GM12878 (cell line): Measurements from ENCODE around the gene VMP1. TPM values are rescaled to one million over a fixed set of nuclear protein-coding genes. Genes with fewer than 3 reads are reported as not detected.

Experiments
- ATAC-seq: fragments of 200-7000 bp; cut with Tn5 transposase; 3 replicates; pipeline ENCODE4 v1.9.1; 2020; ENCODE audit warnings: mild to moderate bottlenecking, moderate library complexity
- BruUV-seq: library from RNA; stranded (reverse); fragments of 400-500 nt; replicated peaks from 2 replicates; lab custom pipeline; 2021; lab: Mats Ljungman, UMichigan
- CTCF ChIA-PET: fragments of 300-600 bp; sonication (Branson Sonifier 250); formaldehyde crosslinking; extraction: SDS; loops from one replicate; lab custom pipeline; 2021; ENCODE audit warnings: inconsistent platforms; lab: Yijun Ruan, JAX
- POLR2A ChIA-PET: fragments of 350-600 bp; formaldehyde crosslinking; extraction: SDS; loops from one replicate; lab custom pipeline; 2021; ENCODE audit warnings: inconsistent platforms; lab: Charles Lee
- RAD21 ChIA-PET: fragments of 300-600 bp; sonication (Branson Sonifier 250); formaldehyde crosslinking; loops from one replicate; lab custom pipeline; 2023; ENCODE audit warnings: antibody characterized with exemption; ENCODE audit not compliant: unreplicated experiment; lab: Charles Lee
- SMC1A ChIA-PET: fragments of 300-600 bp; sonication (Branson Sonifier 250); formaldehyde crosslinking; loops from one replicate; lab custom pipeline; 2023; ENCODE audit not compliant: unreplicated experiment, uncharacterized antibody; lab: Charles Lee
- DNase-seq: peaks from one replicate; pipeline ENCODE4 v3.0.0-alpha.2; 2011; ENCODE audit warnings: low read depth, low spot score
- FAIRE-seq: peaks from 3 replicates; lab custom pipeline; 2011; peaks lifted over from hg19 to GRCh38; lab: Jason Lieb, UNC
- H2AFZ ChIP-seq: 2 replicates; pipeline ENCODE4 v1.6.0; 2011; ENCODE audit warnings: low read depth, low read length, control low read depth; ENCODE audit not compliant: control insufficient read depth
- H3K27ac ChIP-seq: 2 replicates; pipeline ENCODE4 v1.5.1; 2011; ENCODE audit warnings: control low read depth; ENCODE audit not compliant: control insufficient read depth, insufficient read depth
- H3K27me3 ChIP-seq, 2 experiments: replicated peaks in 1 of 2; 2 replicates each; pipeline versions ENCODE4 v1.6.0 to v1.6.1; 2011; ENCODE audit warnings: low read length in 1 of 2; ENCODE audit not compliant: control insufficient read depth in 2 of 2, insufficient read depth in 2 of 2
- H3K36me3 ChIP-seq, 2 experiments: 2 replicates each; pipeline ENCODE4 v1.5.1; 2011; ENCODE audit warnings: low read length in 1 of 2; ENCODE audit not compliant: control insufficient read depth in 2 of 2, insufficient read depth in 2 of 2
- H3K4me1 ChIP-seq: 2 replicates; pipeline ENCODE4 v1.6.1; 2011; ENCODE audit warnings: mild to moderate bottlenecking, low read length, moderate library complexity, mixed read lengths; ENCODE audit not compliant: control insufficient read depth, insufficient read depth
- H3K4me2 ChIP-seq: 2 replicates; pipeline ENCODE4 v1.6.0; 2011; ENCODE audit warnings: control low read depth; ENCODE audit not compliant: control insufficient read depth, insufficient read depth
- H3K4me3 ChIP-seq: fragments of 200-600 bp; sonication (generic); 2 replicates; pipeline ENCODE4 v1.5.1; 2016
- H3K79me2 ChIP-seq: 2 replicates; pipeline ENCODE4 v1.6.0; 2011; ENCODE audit warnings: low read length; ENCODE audit not compliant: control insufficient read depth, insufficient read depth
- H3K9ac ChIP-seq: 2 replicates; pipeline ENCODE4 v1.8.0; 2011; ENCODE audit warnings: low read length, control low read depth, mixed read lengths; ENCODE audit not compliant: control insufficient read depth, insufficient read depth
- H3K9me3 ChIP-seq: replicated peaks from 3 replicates; pipeline ENCODE4 v1.5.1; 2011; ENCODE audit warnings: mild to moderate bottlenecking, low read length; ENCODE audit not compliant: control insufficient read depth, insufficient read depth
- H4K20me1 ChIP-seq: 2 replicates; pipeline ENCODE4 v1.6.0; 2011; ENCODE audit not compliant: control insufficient read depth, insufficient read depth
- CHD2 ChIP-seq: IDR thresholded peaks from 2 replicates; pipeline ENCODE4 v1.6.1; 2011; ENCODE audit warnings: low read depth, low read length, improper control_type of control experiment, borderline replicate concordance
- CHD4 ChIP-seq: fragments of 200-600 bp; sonication (generic); IDR thresholded peaks from 2 replicates; pipeline ENCODE4 v1.6.1; 2016; ENCODE audit warnings: mild to moderate bottlenecking
- CREM ChIP-seq: IDR thresholded peaks from 2 replicates; pipeline ENCODE4 v1.6.1; 2014; ENCODE audit warnings: antibody characterized with exemption, low read depth
- DPF2 ChIP-seq: fragments of 450-650 bp; IDR thresholded peaks from 2 replicates; pipeline ENCODE4 v1.6.1; 2017; ENCODE audit warnings: mild to moderate bottlenecking
- EED ChIP-seq: sonication (generic); IDR thresholded peaks from 2 replicates; pipeline ENCODE4 v1.6.1; 2016; ENCODE audit warnings: antibody characterized with exemption, low read depth
- EP300 ChIP-seq, 2 experiments: fragments of 150-350 bp in 1 of 2; IDR thresholded peaks; 2 replicates each; pipeline ENCODE4 v1.6.1; 2011 to 2012; ENCODE audit warnings: low read depth in 2 of 2, low read length in 2 of 2, borderline replicate concordance in 1 of 2, improper control_type of control experiment in 1 of 2, inconsistent platforms in 1 of 2; ENCODE audit not compliant: control insufficient read depth in 1 of 2
- FOXM1 ChIP-seq: IDR thresholded peaks from 2 replicates; pipeline ENCODE4 v1.6.1; 2012; ENCODE audit warnings: low read depth, mild to moderate bottlenecking, inconsistent platforms, low read length, moderate library complexity
- IKZF1 ChIP-seq: fragments of 450-650 bp; conservative IDR thresholded peaks from 2 replicates; pipeline ENCODE4 v1.6.1; 2017; ENCODE audit warnings: antibody characterized with exemption, mild to moderate bottlenecking
- IKZF2 ChIP-seq, 2 experiments: fragments of 450-650 bp; IDR thresholded peaks; 2 replicates each; pipeline ENCODE4 v1.6.1; 2017; ENCODE audit warnings: mild to moderate bottlenecking in 2 of 2, moderate library complexity in 2 of 2
- NBN ChIP-seq: fragments of 450-650 bp; IDR thresholded peaks from 2 replicates; pipeline ENCODE4 v1.6.1; 2016
- NFIC ChIP-seq: IDR thresholded peaks from 2 replicates; pipeline ENCODE4 v1.6.1; 2012; ENCODE audit warnings: low read depth, mild to moderate bottlenecking, inconsistent platforms, low read length, moderate library complexity
- NR2F1 ChIP-seq: fragments of 450-650 bp; conservative IDR thresholded peaks from 2 replicates; pipeline ENCODE4 v1.6.1; 2017; ENCODE audit warnings: mild to moderate bottlenecking
- RFX5 ChIP-seq: IDR thresholded peaks from 2 replicates; pipeline ENCODE4 v1.6.1; 2011; ENCODE audit warnings: low read depth, low read length, improper control_type of control experiment
- SMARCA5 ChIP-seq: fragments of 450-650 bp; IDR thresholded peaks from 2 replicates; pipeline ENCODE4 v1.6.1; 2017; ENCODE audit warnings: mild to moderate bottlenecking
- YY1 ChIP-seq: IDR thresholded peaks from 2 replicates; pipeline ENCODE4 v1.6.1; 2011; ENCODE audit warnings: low read depth, mild to moderate bottlenecking, low read length
- ZNF24 ChIP-seq: fragments of 450-650 bp; IDR thresholded peaks from 2 replicates; pipeline ENCODE4 v1.6.1; 2017; ENCODE audit warnings: antibody characterized with exemption, mild to moderate bottlenecking
- WGBS: methylation state at CpG from one replicate; pipeline ENCODE4 v1.1.6; 2016; ENCODE audit warnings: low lambda C conversion rate; ENCODE audit not compliant: insufficient replicate concordance, insufficient coverage; ENCODE audit errors: missing lambda C conversion rate; 5-methylcytosine and 5-hydroxymethylcytosine counted together
- in situ Hi-C: fragments of 300-500 bp; cut with MboI; formaldehyde crosslinking; loops from 9 replicates; pipeline ENCODE4 v1.14.3; 2018; ENCODE audit warnings: mixed read lengths
- intact Hi-C: fragments of 100-400 bp; cut with micrococcal nuclease; formaldehyde crosslinking; loops from one replicate; pipeline ENCODE4 v1.14.2; 2022; ENCODE audit not compliant: unreplicated experiment
- polyA plus RNA-seq, 11 experiments: library from polyadenylated mRNA; depleted of rRNA in 4 of 11; unstranded in 6 of 11; stranded (reverse) in 5 of 11; fragments of >200 nt; fragmentation: Nextera tagmentation in 4 of 11; fragmentation: Illumina TruSeq in 1 of 11; extraction: Ambion mirVana in 4 of 11; extraction: Trizol in 1 of 11; gene quantifications; 1 replicate in 1 of 11; 2 replicates in 10 of 11; pipeline versions ENCODE4 v1.2.1 to v1.2.3, GENCODE V29; 2011 to 2016; ENCODE audit warnings: inconsistent platforms in 2 of 11, missing spikeins in 2 of 11, low read depth in 1 of 11
- total RNA-seq, 4 experiments: library from RNA; depleted of rRNA in 3 of 4; stranded (reverse); fragments of >200 nt in 3 of 4; fragmentation: Illumina TruSeq in 1 of 4; extraction: Trizol in 1 of 4; gene quantifications; 2 replicates each; pipeline versions ENCODE4 v1.2.1 to v1.2.3, GENCODE V29; 2013 to 2021
- TF ChIP-seq, protein P1 (sequence below): IDR thresholded peaks from 2 replicates; pipeline ENCODE4 v1.6.1; 2011; ENCODE audit warnings: low read depth, mild to moderate bottlenecking, low read length, moderate library complexity, borderline replicate concordance; ENCODE audit errors: extremely low read depth
- TF ChIP-seq, protein P2 (sequence below): IDR thresholded peaks from 2 replicates; pipeline ENCODE4 v1.6.1; 2012; ENCODE audit warnings: improper control_type of control experiment, low read depth, low read length; ENCODE audit not compliant: insufficient replicate concordance

The VMP1 gene
- total and polyA plus RNA-seq, 10 of the 15 experiments (the other 5 are each of a cell fraction or from before 2014, with no cell fraction given): 88.4 to 199 (median 132) TPM

DNA sequence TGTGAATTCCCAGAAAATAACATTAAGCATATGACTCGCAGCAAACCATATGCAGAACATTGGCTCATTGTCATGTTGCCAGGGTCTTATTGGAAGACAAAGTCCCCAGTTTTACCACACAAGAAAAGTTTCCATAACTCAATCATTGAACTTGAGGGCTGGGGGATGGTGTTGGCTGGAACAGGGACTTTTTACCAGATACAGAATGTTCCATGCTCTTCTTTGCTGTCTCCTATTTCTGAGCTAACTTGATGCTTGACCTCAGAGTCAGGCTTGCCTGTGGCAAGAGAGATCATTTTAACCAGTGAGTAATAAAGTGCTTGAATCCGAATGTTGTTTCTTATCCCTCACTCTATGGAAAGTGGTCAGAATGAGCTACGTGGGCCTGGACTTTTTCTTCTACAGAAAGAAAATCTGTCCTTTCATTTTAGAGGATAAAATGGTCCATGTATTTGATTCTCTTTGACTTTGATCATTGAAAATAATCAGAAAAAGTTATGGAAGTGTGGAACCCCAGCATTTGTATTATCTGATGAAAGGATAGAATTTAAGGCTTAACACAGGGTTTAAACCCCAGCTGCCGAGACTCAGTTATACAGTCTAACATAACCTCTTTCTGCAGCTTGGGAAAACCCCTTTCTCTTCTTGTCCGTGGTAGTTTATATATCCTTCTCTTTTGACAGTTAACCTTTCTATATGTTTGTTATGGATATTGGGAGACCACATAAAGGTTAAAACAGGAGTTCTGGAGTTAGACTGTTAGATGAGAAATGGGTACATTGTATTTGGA lies 118.3 kb downstream of the VMP1 start:
- FAIRE-seq (no peak), ATAC-seq (peak; percentile 16), DNase-seq (no peak)
- ChIA-PET POLR2A (interaction anchor here (0.9 to 12.0 kb wide), 6 partner anchors 17 to 73 kb away, joined by 3 to 332 read pairs (median 16); no protein-coding TSS in a partner anchor), RAD21 (interaction anchor here (0.8 to 11.5 kb wide), 11 partner anchors 10 to 73 kb away, joined by 3 to 223 read pairs (median 6); no protein-coding TSS in a partner anchor), CTCF (interaction anchor here (0.6 to 6.0 kb wide), 8 partner anchors 10 to 72 kb away, joined by 3 to 51 read pairs (median 4); no protein-coding TSS in a partner anchor), SMC1A (interaction anchor here (0.7 to 15.2 kb wide), 14 partner anchors 8 to 79 kb away, joined by 3 to 250 read pairs (median 5); no protein-coding TSS in a partner anchor)
- peak overlapping the region; percentile 95 for H3K4me2 ChIP-seq
- peak overlapping the region; percentile 98 for H3K27ac ChIP-seq
- in situ Hi-C loops (loop anchor here (5.0 kb wide), 1 partner anchor 38 kb away; no protein-coding TSS in a partner anchor), intact Hi-C loops (no loop called here)
- H4K20me1 ChIP-seq: no peaks in the 10 kb centered on the region
- no TSS peak for BruUV-seq
- H3K9ac ChIP-seq: peak overlapping the region; percentile 42
- peaks cover 42% of the 10 kb centered on the region for H3K79me2 ChIP-seq
- peaks cover 52% of the 10 kb centered on the region for H3K4me1 ChIP-seq
- H3K9me3 ChIP-seq: no peaks in the 10 kb centered on the region
- peak overlapping the region; percentile 65 for H3K4me3 ChIP-seq
- 10% methylated on average over 5 of the region's 5 CpGs for WGBS
- no peak overlapping the region; the same call in 1 of the 2 replicates for H2AFZ ChIP-seq
- no peaks in the 10 kb centered on the region for H3K27me3 ChIP-seq
- H3K36me3 ChIP-seq: no peaks in the 10 kb centered on the region
- TF ChIP-seq IKZF1: peak; percentile 70
- TF ChIP-seq CHD2: peak; percentile 37; the same call in 1 of the 2 replicates
- TF ChIP-seq NR2F1: peak; percentile 64
- TF ChIP-seq EED: peak; percentile 72
- TF ChIP-seq CHD4: no peak
- TF ChIP-seq FOXM1: peak; percentile 38; the same call in 1 of the 2 replicates
- TF ChIP-seq CREM: 0 out of 2 replicates have a peak, but pooled peaks have one; percentile 16
- peak; percentile 18; the same call in 1 of the 2 replicates for TF ChIP-seq RFX5
- peak; percentile 53 for TF ChIP-seq NFIC
- 0 out of 2 replicates have a peak, but pooled peaks have one; percentile 26 for TF ChIP-seq YY1
- TF ChIP-seq IKZF2 (IDR thresholded peaks at IDR 0.05): peak; percentile 44 to 57; a peak in 3 of 4 replicates
- TF ChIP-seq DPF2: 0 out of 2 replicates have a peak, but pooled peaks have one; percentile 41
- no peak for TF ChIP-seq ZNF24
- TF ChIP-seq, protein P1, sequence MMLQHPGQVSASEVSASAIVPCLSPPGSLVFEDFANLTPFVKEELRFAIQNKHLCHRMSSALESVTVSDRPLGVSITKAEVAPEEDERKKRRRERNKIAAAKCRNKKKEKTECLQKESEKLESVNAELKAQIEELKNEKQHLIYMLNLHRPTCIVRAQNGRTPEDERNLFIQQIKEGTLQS: no peak
- TF ChIP-seq NBN: no peak; the same call in 1 of the 2 replicates
- no peak for TF ChIP-seq SMARCA5
- TF ChIP-seq EP300 (IDR thresholded peaks at IDR 0.05; ENCODE audit: borderline replicate concordance in 1 of 2, control insufficient read depth in 1 of 2, low read depth in 2 of 2, low read length in 2 of 2): peak in 1 of 2 experiments; percentile 18; a peak in 1 of 4 replicates
- TF ChIP-seq, protein P2, sequence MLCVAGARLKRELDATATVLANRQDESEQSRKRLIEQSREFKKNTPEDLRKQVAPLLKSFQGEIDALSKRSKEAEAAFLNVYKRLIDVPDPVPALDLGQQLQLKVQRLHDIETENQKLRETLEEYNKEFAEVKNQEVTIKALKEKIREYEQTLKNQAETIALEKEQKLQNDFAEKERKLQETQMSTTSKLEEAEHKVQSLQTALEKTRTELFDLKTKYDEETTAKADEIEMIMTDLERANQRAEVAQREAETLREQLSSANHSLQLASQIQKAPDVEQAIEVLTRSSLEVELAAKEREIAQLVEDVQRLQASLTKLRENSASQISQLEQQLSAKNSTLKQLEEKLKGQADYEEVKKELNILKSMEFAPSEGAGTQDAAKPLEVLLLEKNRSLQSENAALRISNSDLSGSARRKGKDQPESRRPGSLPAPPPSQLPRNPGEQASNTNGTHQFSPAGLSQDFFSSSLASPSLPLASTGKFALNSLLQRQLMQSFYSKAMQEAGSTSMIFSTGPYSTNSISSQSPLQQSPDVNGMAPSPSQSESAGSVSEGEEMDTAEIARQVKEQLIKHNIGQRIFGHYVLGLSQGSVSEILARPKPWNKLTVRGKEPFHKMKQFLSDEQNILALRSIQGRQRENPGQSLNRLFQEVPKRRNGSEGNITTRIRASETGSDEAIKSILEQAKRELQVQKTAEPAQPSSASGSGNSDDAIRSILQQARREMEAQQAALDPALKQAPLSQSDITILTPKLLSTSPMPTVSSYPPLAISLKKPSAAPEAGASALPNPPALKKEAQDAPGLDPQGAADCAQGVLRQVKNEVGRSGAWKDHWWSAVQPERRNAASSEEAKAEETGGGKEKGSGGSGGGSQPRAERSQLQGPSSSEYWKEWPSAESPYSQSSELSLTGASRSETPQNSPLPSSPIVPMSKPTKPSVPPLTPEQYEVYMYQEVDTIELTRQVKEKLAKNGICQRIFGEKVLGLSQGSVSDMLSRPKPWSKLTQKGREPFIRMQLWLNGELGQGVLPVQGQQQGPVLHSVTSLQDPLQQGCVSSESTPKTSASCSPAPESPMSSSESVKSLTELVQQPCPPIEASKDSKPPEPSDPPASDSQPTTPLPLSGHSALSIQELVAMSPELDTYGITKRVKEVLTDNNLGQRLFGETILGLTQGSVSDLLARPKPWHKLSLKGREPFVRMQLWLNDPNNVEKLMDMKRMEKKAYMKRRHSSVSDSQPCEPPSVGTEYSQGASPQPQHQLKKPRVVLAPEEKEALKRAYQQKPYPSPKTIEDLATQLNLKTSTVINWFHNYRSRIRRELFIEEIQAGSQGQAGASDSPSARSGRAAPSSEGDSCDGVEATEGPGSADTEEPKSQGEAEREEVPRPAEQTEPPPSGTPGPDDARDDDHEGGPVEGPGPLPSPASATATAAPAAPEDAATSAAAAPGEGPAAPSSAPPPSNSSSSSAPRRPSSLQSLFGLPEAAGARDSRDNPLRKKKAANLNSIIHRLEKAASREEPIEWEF: peak; percentile 30
